ENCODE measurements around the gene ZDHHC11.
"Not testable (repeated sequence)": the region's sequence is repeated elsewhere in the genome, so short reads cannot be mapped to it uniquely, and the experiment has no call there.

ZDHHC11 gene

DNA sequence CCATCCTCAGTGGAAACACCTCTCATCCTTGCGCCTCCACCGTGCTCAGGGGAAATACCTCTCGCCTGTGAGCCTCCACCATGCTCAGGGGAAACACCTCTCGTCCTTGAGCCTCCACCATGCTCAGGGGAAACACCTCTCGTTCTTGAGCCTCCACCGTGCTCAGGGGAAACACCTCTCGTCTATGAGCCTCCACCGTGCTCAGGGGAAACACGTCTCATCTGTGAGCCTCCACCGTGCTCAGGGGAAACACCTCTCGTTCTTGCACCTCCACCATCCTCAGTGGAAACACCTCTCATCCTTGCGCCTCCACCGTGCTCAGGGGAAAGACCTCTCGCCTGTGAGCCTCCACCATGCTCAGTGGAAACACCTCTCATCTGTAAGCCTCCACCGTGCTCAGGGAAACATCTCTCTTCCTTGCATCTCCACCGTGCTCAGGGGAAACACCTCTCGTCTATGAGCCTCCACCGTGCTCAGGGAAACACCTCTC is 4.1 kb downstream of the ZDHHC11 start:
- not testable (repeated sequence) for H3K27me3 ChIP-seq (ENCODE audit: control insufficient read depth, insufficient read depth, low read length); H3K36me3 ChIP-seq (ENCODE audit: control insufficient read depth, insufficient read depth, low read length); H3K9ac ChIP-seq (ENCODE audit: low read depth, low read length); H3K4me3 ChIP-seq (ENCODE audit: low read depth, low read length); H3K4me1 ChIP-seq (ENCODE audit: control insufficient read depth, insufficient read depth, low read length); H3K9me3 ChIP-seq (ENCODE audit: control insufficient read depth, insufficient read depth, low read length)

- not testable (repeated sequence) for H3K4me3 ChIP-seq (ENCODE audit: low read depth, low read length); H3K36me3 ChIP-seq (ENCODE audit: control insufficient read depth, insufficient read depth, low read length); H3K27me3 ChIP-seq (ENCODE audit: control insufficient read depth, insufficient read depth, low read length); H3K9ac ChIP-seq (ENCODE audit: low read depth, low read length); H3K9me3 ChIP-seq (ENCODE audit: control insufficient read depth, insufficient read depth, low read length); H3K4me1 ChIP-seq (ENCODE audit: control insufficient read depth, insufficient read depth, low read length)
These were observed 4.8 kb downstream of the ZDHHC11 start for GRCh38 chr5:845676-846601.

DNA sequence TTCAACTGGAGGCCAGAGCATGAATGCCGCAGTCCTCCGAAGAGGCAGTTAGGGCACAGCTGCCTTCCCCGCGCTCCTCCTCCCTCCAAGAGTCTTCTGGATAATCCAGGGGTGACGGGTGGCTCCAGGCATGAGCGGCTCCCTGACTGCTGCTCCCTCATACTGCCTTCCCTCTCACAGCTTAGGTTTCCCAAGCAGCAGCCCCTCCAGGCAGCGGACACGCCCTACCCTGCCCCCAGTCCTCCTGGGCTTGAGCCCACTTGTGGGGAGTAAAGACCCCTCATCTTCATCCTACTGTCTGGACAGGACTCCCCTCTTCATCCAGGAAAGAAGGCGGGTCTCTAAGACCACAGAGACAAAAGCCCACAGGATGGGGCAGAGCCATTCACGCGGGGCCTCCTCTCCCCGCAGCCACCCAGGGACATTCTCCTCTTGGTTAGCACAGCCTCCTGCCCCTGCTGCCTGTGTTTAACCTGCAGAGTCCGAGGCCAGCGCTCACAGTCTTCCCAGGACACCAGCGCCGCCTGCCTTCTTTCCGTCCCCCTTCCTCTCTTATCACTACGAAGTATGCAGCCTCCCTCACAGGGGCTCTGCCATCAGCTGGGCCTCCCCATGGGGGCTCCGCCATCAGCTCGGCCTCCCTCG is 5.6 kb downstream of the ZDHHC11 start:
- not testable (repeated sequence) for H3K4me1 ChIP-seq (ENCODE audit: control insufficient read depth, insufficient read depth, low read length); H3K36me3 ChIP-seq (ENCODE audit: control insufficient read depth, insufficient read depth, low read length); H3K9ac ChIP-seq (ENCODE audit: low read depth, low read length); H3K4me3 ChIP-seq (ENCODE audit: low read depth, low read length); H3K27me3 ChIP-seq (ENCODE audit: control insufficient read depth, insufficient read depth, low read length); H3K9me3 ChIP-seq (ENCODE audit: control insufficient read depth, insufficient read depth, low read length)

DNA sequence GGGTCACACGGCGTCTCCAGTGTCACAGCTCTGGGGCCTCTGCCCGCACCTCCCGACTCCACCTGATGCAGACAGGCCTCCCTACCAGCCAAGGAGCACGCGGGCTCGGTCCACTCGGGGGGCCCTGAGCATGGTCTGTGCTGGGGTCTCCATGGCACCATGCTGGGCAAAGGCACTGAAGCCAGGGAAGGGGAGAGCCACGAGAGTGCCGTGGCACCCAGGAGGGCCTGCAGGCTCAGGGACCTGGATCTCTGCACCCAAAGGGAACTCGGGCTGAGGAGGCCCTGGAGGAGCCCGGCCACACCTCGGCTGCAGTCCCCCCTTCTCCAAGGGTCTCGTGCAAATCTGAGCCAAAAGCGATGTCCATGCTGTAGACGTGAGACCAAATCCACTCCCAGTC is 6.4 kb downstream of the ZDHHC11 start:
- not testable (repeated sequence) for H3K9ac ChIP-seq (ENCODE audit: low read depth, low read length); H3K4me1 ChIP-seq (ENCODE audit: control insufficient read depth, insufficient read depth, low read length); H3K36me3 ChIP-seq (ENCODE audit: control insufficient read depth, insufficient read depth, low read length); H3K9me3 ChIP-seq (ENCODE audit: control insufficient read depth, insufficient read depth, low read length); H3K4me3 ChIP-seq (ENCODE audit: low read depth, low read length); H3K27me3 ChIP-seq (ENCODE audit: control insufficient read depth, insufficient read depth, low read length)

GRCh38 chr5:843926-844325 is 6.9 kb downstream of the ZDHHC11 start:
- H3K9ac ChIP-seq (ENCODE audit: low read depth, low read length); H3K4me3 ChIP-seq (ENCODE audit: low read depth, low read length); H3K27me3 ChIP-seq (ENCODE audit: control insufficient read depth, insufficient read depth, low read length); H3K9me3 ChIP-seq (ENCODE audit: control insufficient read depth, insufficient read depth, low read length); H3K36me3 ChIP-seq (ENCODE audit: control insufficient read depth, insufficient read depth, low read length); H3K4me1 ChIP-seq (ENCODE audit: control insufficient read depth, insufficient read depth, low read length): not testable (repeated sequence)

DNA sequence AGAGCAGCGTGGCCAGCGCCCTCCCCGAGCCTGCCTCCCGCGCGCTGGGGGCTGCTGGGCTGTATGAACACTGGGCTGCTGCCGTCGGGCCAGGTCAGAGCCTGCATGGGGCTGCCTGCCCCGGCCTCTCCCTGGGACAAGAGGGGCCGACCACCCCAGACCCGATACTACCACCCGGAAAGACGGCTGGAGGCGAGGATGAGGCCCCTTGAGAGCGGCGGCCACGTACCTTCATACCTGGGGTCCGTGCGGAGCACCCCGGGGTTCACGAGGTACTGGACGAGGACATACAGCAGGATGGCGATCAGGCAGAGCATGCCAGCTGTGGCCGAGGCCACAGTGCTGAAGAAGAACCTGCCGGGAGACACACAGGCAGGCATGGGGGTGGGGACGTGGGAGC is 7.4 kb downstream of the ZDHHC11 start:
- H3K9me3 ChIP-seq (ENCODE audit: control insufficient read depth, insufficient read depth, low read length); H3K4me3 ChIP-seq (ENCODE audit: low read depth, low read length); H3K36me3 ChIP-seq (ENCODE audit: control insufficient read depth, insufficient read depth, low read length); H3K9ac ChIP-seq (ENCODE audit: low read depth, low read length); H3K27me3 ChIP-seq (ENCODE audit: control insufficient read depth, insufficient read depth, low read length); H3K4me1 ChIP-seq (ENCODE audit: control insufficient read depth, insufficient read depth, low read length): not testable (repeated sequence)

DNA sequence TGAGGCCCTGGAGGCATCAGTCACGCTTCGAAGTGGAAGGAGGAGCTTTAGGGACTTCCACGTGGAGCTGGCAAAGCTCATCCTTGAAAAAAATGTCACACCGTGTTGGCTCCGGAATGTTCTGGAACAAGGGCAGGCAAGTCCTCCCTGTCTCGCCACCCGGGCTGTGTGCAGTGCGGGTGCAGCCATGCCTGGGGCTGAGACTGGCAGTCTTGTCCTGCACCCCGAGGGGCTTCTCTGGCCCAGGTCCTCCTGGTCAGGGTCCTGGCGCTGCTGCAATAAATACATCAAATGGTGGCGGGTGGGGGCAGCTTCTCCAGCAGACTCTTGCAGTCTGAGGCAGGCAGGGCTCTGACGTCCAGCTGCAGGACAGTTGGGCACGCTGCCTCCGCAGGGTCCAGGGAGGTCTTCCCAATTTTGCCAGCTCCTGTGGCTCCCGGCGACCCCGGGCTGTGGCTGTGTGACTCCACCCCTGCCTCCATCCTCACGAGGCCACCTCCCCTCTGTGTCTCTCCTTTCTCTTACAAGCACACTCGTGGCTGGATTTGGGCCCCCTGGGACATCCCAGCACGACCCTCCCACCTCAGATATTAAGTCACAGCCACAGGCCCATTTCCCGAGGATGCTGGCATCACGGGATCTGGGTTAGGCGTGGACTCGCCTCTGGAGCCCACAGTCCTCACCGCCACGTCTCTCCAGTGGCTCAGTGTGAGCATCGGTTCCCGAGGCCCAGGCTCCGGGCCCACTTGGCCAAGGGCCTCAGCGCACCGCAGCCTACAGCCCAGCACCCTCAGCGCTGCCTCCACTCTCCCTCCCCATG is 8.2 kb downstream of the ZDHHC11 start:
- H3K27me3 ChIP-seq (ENCODE audit: control insufficient read depth, insufficient read depth, low read length); H3K9ac ChIP-seq (ENCODE audit: low read depth, low read length); H3K4me1 ChIP-seq (ENCODE audit: control insufficient read depth, insufficient read depth, low read length); H3K36me3 ChIP-seq (ENCODE audit: control insufficient read depth, insufficient read depth, low read length); H3K9me3 ChIP-seq (ENCODE audit: control insufficient read depth, insufficient read depth, low read length); H3K4me3 ChIP-seq (ENCODE audit: low read depth, low read length): not testable (repeated sequence)

DNA sequence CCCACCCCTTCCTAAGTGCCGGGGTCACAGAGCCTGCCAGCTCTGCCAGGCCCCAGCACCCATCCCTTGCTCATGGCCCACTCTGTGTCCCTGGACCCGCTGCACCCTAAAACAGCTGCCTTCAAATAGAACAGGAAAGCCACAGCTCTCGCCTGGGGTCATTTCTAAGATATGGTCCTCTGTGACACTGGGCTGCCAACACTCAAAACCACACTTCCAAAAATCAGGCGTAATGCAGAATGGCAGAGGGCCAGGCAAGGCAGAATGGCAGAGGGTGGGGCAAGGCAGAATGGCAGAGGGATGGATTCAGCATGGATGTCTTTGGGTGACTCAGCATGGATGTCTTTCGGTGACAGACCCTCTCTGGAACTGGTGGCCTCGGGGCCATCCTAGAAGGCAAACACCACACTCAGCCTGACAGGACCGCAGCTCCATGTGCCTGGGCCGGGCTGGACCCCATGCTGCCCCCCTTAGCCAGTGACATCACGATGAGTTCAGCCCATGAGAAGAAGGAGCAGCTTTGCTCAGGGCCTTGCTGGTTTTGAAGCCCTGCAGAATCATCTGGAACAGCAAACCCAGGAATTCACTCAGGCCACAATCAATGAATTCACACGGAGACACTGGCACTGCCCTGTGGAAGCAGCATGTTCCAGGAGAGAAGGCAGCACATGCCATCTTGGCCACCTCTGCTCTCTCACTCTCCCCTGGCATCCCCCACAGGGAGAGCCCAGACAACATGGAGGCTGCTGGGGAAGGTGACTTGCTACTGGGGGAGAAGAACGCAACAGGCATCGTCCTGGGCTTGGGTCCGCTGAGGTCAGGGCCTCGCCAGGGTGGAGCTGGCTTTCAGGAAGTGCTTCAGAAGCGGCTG is 9.0 kb downstream of the ZDHHC11 start:
- H3K9ac ChIP-seq (ENCODE audit: low read depth, low read length); H3K36me3 ChIP-seq (ENCODE audit: control insufficient read depth, insufficient read depth, low read length); H3K9me3 ChIP-seq (ENCODE audit: control insufficient read depth, insufficient read depth, low read length); H3K4me1 ChIP-seq (ENCODE audit: control insufficient read depth, insufficient read depth, low read length); H3K4me3 ChIP-seq (ENCODE audit: low read depth, low read length); H3K27me3 ChIP-seq (ENCODE audit: control insufficient read depth, insufficient read depth, low read length): not testable (repeated sequence)

DNA sequence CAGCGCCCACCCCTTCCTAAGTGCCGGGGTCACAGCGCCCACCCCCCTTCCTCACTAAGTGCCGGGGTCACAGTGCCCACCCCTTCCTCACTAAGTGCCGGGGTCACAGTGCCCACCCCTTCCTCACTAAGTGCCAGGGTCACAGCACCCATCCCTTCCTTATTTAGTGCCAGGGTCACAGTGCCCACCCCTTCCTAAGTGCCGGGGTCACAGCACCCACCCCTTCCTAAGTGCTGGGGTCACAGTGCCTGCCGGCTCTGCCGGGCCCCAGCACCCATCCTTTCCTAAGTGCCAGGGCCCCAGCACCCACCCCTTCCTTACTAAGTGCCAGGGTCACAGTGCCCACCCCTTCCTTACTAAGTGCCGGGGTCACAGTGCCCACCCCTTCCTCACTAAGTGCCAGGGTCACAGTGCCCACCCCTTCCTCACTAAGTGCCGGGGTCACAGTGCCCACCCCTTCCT is 9.8 kb downstream of the ZDHHC11 start:
- H3K9ac ChIP-seq (ENCODE audit: low read depth, low read length); H3K4me3 ChIP-seq (ENCODE audit: low read depth, low read length); H3K27me3 ChIP-seq (ENCODE audit: control insufficient read depth, insufficient read depth, low read length); H3K36me3 ChIP-seq (ENCODE audit: control insufficient read depth, insufficient read depth, low read length); H3K9me3 ChIP-seq (ENCODE audit: control insufficient read depth, insufficient read depth, low read length); H3K4me1 ChIP-seq (ENCODE audit: control insufficient read depth, insufficient read depth, low read length): not testable (repeated sequence)

DNA sequence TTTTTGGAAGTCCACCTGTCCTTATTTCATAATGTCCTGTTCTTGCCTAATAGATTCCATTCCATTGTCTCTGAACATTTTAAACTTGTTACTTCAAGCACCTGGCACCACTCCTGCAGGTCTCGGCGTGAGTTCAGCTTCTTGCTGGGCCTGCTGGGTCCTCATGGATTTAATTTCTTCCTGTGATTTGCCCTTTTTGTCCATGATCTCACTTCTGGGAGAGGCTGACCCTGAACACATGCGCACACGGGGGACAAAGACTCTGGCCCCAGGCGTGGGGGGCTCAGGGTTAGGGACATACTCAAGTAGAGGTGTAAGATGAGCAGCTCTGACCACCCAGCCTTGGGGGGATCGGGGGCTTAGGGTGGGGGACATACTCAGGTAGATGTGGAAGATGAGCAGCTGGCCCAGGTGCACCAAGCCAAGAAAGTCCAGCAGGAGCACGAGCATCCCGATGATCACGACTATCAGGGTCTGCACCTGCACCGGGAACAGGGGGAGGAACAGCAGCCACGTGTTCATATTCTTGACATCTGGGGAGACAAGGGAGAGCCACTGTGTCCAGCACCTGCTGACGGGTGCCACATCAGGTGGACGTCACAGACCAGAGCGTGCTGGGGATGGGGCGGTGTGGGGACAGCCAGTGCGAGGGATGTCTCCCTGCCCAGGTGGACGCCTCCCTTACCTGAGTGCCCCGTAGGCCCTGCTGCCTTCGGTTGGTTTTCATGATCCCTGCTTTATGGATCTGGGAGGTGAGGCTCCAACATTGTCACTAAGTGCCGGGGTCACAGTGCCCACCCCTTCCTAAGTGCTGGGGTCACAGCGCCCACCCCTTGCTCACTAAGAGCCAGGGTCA is 10.4 kb downstream of the ZDHHC11 start:
- not testable (repeated sequence) for H3K9me3 ChIP-seq (ENCODE audit: control insufficient read depth, insufficient read depth, low read length); H3K9ac ChIP-seq (ENCODE audit: low read depth, low read length); H3K4me3 ChIP-seq (ENCODE audit: low read depth, low read length); H3K4me1 ChIP-seq (ENCODE audit: control insufficient read depth, insufficient read depth, low read length); H3K36me3 ChIP-seq (ENCODE audit: control insufficient read depth, insufficient read depth, low read length); H3K27me3 ChIP-seq (ENCODE audit: control insufficient read depth, insufficient read depth, low read length)
